IPS-NIHi7 (cell line): ENCODE results near the gene BMPR1B.
"Not testable (repeated sequence)": the region's sequence is repeated elsewhere in the genome, so short reads cannot be mapped to it uniquely, and the experiment has no call there.

Source experiments
- DNase-seq: peaks from one replicate; pipeline ENCODE4 v3.0.0; 2012; ENCODE audit warnings: mixed read lengths; ENCODE audit errors: extremely low spot score

BMPR1B gene

DNA sequence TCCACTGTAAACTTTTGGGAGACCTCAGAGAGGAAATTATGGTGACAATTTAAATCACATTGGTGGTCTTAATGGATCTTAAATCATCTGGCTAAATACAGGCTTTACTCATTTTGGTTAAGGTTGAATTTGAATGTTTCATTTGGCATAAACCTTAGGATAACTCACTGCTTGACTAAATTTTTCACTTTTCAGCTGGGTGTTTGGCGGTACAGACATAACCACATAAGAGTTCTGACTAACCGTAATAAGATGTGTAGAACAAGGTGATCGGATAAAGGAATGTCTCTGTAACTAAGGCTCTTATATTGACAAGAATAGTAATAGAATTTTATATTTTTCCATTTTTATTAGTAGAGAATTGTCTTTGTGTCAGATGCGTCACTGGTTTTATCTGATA is 281.0 kb downstream of the BMPR1B start:
- DNase-seq = no peak

DNA sequence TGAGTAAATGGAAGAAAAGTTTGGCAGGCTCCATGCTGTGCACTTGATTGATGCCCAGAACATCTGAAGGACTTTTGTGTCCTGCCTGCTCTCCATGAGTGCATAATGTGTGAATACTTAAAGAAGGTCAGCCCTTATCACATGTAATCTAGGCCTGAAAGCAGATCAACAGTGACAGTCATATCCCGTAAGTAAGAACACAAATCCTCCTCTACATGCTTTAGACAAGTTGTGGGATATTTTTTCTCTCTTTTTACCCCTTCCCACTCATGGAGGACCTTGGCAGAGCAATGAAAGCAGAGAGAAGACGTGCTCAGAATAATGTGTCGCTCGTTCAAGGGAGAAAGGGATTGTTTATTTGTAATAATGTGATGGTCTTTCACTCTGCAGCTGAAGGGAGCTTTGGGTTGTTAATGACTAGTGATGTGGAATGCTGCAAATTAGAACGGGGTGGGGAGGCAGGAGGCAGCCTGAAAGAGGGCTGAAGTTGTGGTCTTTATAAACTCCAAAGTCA is 286.6 kb downstream of the BMPR1B start:
- peak; percentile 31 for DNase-seq

DNA sequence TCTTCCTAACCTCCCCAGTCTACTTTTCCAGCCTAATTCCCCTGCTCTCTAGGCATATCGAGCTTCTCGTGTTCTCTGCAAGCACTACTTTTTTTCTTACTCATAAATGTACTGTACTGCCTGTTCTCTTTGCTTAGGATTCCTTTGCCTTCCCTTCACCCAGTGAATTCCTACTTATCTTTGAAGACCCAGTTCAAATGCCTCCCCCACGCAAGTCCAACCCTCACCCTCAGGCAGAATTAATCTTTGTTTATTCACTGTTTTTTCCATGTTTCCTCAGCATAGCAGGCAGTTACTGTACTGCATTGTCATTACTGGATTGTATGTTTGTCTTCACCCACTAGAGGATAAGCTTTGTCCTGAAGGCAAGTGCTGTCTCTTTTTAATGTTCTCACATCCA is 287.7 kb downstream of the BMPR1B start:
- no peak for DNase-seq

DNA sequence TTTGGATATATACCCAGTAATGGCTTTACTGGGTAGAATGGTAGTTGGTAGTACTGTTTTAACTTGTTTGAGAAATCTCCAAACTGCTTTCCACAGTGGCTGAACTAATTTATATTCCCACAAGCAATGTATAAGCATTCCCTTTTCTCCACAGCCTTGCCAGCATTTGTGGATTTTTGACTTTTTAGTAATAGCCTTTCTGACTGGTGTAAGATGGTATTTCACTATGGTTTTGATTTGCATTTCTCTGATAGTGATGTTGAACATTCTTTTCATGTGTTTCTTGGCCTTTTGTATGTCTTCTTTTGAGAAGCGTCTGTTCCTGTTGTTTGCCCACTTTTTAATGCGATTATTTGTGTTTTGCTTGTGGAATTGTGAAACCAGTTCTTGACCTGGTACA is 290.5 kb downstream of the BMPR1B start:
- no peak for DNase-seq

DNA sequence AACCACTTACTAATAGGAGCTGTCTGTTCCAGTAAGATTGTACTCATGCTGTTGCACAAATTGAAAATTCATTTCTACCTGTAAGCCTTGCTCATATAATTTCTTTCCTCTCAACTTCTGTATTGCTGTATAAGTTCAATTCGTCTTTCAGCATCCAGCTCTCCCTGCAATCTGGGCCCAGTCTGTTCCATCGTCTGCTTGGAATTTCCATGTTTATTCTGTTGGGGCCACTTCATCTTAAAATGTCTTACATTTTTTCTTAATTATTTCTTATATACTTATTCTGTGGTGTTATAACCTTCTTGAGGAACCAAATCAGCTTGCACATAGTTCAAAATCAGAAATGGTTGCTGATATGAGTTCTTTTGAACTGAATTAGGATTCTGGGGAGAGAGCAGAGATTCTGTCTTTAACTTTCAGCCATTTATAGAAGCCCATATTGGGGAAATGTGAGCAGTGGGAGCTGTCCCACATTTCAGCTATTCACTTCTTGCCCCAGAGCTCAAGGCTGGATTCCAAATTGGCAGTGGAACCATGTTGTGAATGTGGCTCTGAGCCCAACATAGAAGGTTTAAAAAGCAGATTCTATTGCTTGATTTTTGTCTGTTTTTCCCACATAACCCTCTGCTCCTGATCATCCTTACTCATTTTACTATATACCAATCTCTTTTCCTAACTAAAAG is 291.9 kb downstream of the BMPR1B start:
- no peak for DNase-seq

DNA sequence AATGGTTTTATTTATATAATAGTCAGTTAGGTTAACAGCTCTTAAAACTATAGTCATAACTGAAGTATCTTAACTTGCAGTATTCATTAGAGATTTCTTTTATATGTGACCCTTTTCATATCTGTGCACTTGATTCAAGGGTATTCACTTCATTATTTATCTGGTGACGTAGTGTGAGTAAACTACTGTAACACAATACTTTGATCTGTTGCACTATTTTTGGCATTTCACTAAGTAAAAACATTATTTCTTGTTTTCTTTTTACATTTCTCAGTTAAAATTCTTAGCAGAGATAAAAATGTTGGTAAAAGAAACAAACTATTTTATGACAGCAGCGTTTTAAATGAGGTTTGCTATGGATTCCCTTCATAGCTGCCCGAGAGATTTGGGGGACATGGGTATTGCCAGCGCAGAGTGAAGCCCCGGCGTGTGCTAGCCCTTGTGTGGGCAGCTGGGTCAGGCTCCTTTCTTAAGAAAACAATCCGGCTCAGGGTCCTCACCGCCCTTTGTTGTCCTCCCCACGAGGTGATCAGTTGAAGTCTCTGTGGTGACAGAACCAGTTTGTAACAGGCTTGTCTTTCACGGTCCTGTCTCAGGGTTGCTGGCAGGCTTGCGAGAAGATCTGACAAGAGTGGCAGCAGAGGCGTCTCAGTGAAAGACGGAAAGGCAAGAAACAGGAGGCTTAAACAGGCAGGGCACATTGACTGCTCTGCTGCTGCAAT is 293.4 kb downstream of the BMPR1B start:
- no peak for DNase-seq

DNA sequence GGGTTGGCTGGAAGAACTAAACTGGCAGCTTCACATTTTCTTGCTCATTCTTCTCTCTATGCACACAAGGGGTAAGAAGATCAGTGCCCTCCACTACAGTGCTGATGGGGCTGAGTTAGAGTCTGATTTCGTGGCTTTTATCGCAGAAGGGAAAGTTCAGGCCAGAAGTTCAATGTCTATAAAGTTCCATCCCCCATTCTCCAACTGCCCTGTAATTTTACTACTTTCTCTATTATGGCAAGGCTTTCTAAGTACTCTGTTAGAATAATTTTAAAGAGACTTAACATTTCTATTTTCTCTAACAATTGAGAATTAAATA is 293.9 kb downstream of the BMPR1B start:
- DNase-seq = no peak

DNA sequence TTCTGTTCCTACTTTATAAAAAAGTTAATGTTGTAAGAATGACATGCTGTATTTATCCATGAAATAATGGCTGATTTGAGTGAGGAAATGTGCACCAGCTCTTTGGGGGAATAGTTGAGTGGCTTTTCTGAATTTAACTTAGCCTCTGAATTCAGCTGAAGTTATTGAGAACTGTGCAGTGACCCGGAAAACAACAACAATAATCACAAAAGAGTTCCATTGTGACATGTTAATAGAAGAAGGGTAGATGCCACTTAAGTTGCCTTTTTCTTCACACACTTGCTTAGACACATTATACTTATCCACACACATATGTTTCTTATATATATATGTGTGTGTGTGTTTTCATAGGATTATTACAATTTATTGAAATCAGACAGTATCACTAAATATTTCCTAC is 301.2 kb downstream of the BMPR1B start:
- DNase-seq = no peak

DNA sequence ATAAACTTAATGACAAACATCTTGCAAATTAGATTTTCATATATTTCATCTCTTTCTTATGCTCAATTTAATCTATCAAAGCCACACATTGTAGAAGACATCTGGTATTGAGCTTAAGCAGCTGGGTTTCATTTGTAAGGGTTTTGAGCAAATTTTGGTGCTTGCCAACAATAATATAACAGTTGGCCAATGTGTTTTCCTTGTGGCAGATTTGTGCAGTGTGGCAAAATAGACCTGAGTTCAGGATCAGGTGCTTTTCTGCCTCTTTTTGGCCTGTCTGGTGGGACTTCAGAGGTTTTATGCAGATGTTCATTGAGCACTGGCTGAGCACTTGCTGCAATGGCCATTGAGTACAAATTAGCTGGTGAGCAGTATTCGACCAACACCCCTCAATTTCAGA is 301.9 kb downstream of the BMPR1B start:
- DNase-seq = no peak

DNA sequence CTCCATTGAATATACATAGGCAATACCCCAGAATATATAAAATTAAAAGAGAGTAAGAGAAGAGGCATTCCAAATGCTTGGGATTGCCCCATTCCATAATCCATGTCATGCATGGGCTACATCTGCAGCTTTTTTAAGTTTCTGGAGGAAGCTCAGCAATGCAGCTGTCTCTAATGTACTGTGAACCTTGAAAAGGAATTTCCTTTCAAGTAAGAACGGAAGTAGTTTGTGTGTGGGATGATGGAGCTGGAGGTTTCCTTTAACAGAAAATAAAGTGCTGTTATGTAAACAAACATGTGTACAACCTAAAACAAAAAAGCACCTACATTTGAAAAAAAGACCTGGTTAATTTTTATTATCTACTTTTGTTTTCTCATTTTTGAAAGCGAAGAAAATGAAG is 303.5 kb downstream of the BMPR1B start:
- DNase-seq = no peak

DNA sequence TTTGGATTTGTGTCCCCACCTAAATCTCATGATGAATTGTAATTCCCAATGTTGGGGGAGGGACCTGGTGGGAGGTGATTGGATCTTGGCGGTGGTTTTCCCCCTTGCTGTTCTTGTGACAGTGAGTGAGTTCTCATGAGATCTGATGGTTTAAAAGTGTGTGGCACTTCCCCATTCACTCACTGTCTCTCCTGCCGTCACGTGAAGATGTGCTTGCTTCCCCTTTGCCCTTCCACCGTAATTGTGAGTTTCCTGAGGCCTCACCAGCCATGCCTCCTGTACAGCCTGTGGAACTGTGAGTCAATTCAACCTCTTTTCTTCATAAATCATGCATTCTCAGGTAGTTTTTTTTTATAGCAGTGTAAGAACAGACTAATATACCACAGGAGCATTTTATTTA is 304.0 kb downstream of the BMPR1B start:
- DNase-seq = not testable (repeated sequence)

DNA sequence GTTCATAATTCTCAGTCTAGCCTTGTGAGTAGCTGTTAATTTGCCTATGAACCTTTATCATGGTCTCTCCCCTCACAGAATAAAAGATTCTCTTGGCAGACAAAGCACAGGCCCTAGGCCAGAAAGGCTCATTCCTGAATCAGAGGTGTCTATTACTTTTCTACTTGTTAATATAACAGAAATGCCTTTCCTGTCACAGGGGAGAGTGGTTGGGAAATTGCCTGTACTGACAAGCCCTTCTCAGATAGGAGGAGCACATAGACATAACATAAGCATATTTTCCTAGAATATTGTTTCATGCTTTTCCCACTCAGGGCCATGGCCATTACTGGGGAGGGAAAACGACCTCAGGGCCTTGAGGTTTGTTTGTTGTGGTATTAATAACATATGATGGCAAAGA is 308.3 kb downstream of the BMPR1B start:
- DNase-seq = no peak

DNA sequence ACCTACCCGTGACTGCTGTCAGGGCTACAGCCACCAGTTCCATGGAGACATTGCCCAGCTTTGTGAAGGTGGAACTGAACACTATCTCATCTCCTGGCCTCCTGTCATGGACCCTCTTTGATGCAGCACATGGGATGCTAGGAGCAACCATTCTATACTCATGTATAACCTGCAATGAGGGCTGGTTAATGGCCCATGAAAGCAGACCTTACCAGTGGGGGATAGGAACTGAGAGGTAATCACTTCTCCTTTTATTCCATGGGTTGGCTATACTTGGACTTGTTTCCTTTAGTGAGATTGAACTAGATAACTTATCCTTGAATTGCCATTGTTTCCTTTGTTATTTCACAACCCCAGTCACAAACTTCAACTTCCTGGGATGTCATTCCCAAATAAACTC is 310.6 kb downstream of the BMPR1B start:
- DNase-seq = no peak

DNA sequence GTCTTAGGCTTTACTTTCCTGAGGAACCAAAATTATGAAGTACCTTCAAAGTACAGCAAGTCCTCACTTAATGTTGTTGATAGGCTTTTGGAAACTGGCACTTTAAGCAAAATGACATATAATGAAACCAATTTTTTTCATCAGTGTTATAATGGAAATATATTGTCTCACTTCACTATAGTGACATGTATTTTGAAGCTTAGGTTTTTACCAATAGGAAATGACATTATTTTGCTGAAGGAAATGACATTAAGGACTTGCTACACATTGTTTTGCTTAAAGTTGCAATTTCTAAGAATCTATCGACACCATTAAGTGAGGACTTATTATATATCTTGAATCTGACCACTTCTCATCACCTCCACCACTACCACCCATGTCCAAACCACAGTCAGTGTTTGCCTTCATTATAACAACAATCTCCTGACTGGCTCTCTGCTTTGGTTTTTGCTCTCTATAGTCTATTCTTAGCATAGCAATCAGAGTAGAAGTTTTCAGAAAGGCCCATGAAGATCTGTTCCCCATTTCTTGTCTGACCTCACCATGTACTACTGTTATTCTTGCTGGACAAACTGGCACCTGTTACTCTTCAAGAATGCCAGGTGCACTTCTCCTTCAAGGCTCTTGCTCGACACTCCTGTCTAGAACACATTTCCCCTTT is 311.2 kb downstream of the BMPR1B start:
- no peak for DNase-seq

DNA sequence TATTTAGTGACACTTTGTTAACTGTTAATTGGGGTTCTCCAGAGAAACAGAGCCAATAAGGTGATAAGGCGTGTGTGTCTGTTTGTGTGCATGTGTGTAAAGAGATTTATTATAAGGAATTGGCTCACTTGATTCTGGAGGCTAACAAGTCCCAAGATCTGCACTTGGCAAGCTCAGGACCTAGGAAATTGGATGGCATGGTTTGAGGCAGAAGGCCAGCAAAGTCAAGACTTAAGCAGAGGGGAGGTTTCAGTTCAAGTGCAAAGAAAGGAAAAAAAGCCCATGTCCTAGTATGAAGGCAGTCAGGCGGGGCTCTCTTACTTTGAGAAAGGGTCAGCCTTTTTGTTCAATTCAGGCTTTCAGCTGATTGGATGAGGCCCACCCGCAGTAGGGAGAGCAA is 314.1 kb downstream of the BMPR1B start:
- DNase-seq = no peak

DNA sequence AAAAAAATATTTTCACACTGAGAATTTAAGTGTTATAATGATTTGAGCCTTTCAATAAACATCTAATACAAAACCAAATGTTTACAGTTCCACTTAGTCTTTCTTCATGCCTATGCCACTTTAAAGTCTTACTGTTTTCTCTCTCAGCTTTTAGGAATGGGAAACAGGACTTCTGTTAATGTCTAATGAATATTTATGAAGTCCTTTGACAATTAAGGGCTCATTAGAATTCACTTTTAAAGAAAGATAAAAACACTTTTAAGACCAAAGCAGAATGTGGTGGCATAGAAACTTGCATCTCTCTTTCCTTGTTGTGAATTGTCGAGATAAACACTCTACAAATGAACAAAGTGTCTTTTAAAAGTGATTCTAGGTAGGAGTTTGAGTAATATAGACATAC is 315.9 kb downstream of the BMPR1B start:
- DNase-seq = no peak

DNA sequence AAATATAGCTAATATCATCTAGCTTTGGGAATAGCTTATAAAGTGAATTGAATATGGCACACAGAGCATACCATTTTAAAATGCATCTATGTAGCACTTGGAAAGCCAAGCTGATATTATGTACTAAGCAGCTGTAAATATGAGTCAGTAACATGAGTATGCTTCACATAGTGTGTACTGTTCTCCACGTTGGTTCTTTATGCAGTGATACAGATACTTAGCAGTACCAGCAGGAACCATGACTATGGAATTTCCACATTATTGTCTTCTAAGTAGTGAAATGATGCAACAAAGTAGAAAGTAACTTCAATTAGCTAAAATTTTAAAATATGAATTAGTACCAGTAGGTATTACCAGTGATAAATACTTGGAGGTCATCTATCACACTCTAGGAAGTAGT is 320.1 kb downstream of the BMPR1B start:
- no peak for DNase-seq

DNA sequence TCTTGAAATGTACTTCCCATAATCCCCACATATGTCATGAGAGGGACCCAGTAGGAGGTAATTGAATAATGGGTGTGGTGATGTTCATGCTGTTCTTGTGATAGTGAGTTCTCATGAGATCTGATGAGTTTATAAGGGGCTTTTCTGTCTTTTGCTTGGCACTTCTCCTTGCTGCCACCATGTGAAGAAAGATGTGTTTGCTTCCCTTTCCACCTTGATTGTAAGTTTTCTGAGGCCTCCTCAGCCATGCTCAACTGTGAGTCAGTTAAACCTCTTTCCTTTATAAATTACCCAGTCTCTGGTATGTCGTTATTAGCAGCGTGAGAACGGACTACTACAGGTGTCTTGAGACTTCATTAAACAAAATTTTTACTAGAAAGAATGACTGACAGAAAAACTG is 323.2 kb downstream of the BMPR1B start:
- no peak for DNase-seq

DNA sequence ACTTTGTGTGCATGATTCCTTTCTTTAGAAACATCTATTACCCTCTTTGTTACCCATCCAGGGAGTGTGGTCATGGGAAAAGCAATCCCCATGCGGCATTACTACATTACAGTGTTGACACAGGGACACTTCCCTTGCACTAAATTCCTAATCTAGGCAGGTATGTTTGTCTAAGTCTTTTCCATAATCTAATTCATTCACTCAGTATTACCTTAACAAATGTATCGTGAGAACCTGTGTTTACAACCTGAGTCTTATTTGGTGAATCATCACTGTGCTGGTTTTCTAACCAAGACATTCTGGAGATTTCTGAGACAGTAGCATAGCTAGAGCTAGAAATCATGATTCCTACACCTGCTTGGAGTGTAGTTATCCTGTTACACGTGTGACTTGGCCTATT is 326.8 kb downstream of the BMPR1B start:
- no peak for DNase-seq

DNA sequence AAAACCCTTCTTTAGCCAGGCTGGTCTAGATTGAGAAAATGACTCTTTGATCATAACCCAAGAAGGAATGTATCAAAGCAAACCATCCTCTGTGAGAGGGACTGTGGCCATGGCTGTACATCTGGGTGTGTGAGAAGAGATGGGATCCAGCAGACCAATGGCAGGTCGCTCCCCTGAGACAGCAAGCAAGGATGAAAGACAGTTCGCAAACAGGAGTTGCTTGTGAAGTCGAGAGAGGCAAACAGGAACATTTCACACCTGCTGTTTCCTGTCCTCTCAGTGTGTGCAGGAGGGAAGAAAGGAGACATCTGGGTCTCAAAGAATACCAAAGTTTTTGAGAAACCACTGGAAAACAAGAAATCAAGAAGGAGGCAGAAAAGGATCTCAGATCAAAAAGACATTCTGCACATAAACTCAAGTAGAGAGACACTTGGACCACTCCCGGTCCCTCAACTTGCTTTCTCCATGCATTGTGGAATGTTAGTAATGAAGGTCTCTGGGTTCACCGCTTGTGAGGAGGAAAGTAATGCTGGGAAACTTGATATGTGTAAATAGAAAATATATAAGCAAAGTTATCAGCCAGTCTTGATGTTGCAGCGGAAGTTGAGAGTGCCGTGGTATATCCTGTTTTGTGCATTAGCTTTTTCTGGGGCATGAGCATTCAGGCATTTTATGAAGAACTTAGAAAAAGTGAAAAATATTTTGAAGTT is 327.5 kb downstream of the BMPR1B start:
- no peak for DNase-seq

DNA sequence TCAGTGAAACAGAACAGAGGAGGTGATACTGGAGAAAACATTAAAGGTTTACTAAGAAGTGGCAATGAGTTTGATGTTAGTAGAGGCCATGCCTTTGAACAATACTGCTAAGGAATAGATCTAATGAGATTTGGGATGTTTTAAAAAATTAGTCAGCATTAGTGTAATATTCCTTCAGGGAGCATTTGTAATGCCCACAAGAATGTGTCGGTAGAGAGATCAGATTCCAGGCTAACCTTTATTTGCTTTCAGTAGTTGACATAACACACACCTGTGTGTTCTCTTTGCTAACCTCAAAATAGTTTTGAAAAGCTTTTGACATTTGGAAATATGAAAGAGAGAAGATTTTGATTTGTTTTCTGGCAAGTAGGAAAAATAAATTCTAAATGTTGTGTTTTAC is 328.8 kb downstream of the BMPR1B start:
- no peak for DNase-seq

DNA sequence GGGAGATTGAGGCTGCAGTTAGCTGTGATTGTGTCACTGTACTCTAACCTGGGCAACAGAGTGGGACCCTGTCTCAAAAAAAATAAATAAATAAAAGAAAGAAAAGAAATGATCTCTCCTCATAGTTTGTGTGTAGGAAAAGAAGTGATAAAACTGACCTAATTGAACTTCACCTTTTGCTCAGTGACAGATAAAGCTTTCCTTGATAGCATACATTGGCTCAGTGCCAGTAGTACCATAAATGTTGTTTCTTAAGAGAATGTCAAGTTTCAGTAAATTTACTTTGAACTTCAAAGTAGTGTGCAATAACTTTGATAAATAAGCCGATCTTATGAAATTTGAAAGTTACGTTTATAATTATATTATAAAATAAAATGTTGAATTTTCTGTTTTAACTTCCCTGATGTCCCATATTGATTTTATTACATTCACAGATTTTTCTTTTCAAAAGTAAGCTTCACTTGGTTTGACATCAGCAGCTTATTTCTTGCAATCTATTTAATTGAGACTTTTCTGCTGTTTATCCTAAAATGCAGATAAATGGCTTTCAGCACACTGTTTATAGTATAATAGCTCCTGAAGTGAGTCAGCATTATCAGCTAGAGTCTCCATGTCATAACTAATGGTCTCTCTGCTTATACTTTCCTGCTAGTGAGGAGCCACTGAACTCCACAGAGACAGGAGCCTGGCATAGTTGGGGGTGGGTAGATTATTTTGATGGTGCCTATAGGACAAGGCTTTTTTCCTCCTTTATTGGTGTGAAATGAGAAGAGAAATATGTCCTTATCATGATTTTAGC is 330.1 kb downstream of the BMPR1B start:
- no peak for DNase-seq
